ENCODE measurements around the gene PNPLA5.

The PNPLA5 gene

DNA sequence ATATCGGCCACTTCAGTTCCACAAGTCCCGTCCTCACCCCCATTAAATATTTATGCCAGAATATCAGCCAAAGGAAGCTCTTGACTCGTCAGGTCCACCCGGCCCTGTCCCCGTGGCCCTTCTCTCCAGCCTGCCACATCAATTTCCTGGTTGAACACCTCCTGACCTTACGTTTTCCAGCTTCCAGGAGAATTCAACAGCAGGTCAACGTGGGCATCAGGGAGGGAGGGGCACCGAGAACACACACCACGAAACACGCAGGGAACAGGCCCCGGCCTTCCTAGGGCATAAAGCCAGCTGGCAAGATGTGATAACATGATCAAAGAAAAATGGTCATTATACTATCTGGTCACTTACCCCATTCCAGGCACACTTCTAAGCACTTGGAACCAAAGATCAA, 44.8 kb downstream of the PNPLA5 start:
- H3K27ac ChIP-seq (ENCODE audit: low read depth, low read length, severe bottlenecking), result no peak overlapping the region
- no peaks in the 10 kb centered on the region for H3K36me3 ChIP-seq (ENCODE audit: control insufficient read depth, insufficient read depth, low read length)
- WGBS, 2 experiments (ENCODE audit: insufficient coverage in 2 of 2), result 97 to 98% methylated on average over 9 to 11 of the region's 11 CpGs
- no peaks in the 10 kb centered on the region for H3K9me3 ChIP-seq (ENCODE audit: control insufficient read depth, low read length)
- no peaks in the 10 kb centered on the region for H3K4me1 ChIP-seq (ENCODE audit: control insufficient read depth, insufficient read depth, low read length, poor library complexity, severe bottlenecking)
- H3K4me3 ChIP-seq (ENCODE audit: extremely low read depth, insufficient read depth, low read length, poor library complexity, severe bottlenecking), result no peak overlapping the region

GRCh38 chr22:43845981-43846380, 45.8 kb downstream of the PNPLA5 start:
- H3K27ac ChIP-seq (ENCODE audit: low read depth, low read length, severe bottlenecking), result no peak overlapping the region
- no peaks in the 10 kb centered on the region for H3K9me3 ChIP-seq (ENCODE audit: control insufficient read depth, low read length)
- no peak overlapping the region for H3K4me3 ChIP-seq (ENCODE audit: extremely low read depth, insufficient read depth, low read length, poor library complexity, severe bottlenecking)
- H3K4me1 ChIP-seq (ENCODE audit: control insufficient read depth, insufficient read depth, low read length, poor library complexity, severe bottlenecking), result no peaks in the 10 kb centered on the region
- H3K36me3 ChIP-seq (ENCODE audit: control insufficient read depth, insufficient read depth, low read length), result no peaks in the 10 kb centered on the region
- 79 to 84% methylated on average over 11 of the region's 11 CpGs for WGBS, 2 experiments (ENCODE audit: insufficient coverage in 2 of 2)

GRCh38 chr22:43844560-43845545, 47.0 kb downstream of the PNPLA5 start:
- 90% methylated on average over 30 to 31 of the region's 31 CpGs for WGBS, 2 experiments (ENCODE audit: insufficient coverage in 2 of 2)
- H3K4me3 ChIP-seq (ENCODE audit: extremely low read depth, insufficient read depth, low read length, poor library complexity, severe bottlenecking), result no peak overlapping the region
- H3K36me3 ChIP-seq (ENCODE audit: control insufficient read depth, insufficient read depth, low read length), result no peaks in the 10 kb centered on the region
- no peak overlapping the region for H3K27ac ChIP-seq (ENCODE audit: low read depth, low read length, severe bottlenecking)
- no peaks in the 10 kb centered on the region for H3K4me1 ChIP-seq (ENCODE audit: control insufficient read depth, insufficient read depth, low read length, poor library complexity, severe bottlenecking)
- no peaks in the 10 kb centered on the region for H3K9me3 ChIP-seq (ENCODE audit: control insufficient read depth, low read length)

GRCh38 chr22:43843783-43844530, 47.9 kb downstream of the PNPLA5 start:
- Histone ChIP-seq H3K36me3 (ENCODE audit: control insufficient read depth, insufficient read depth, low read length) (no peaks in the 10 kb centered on the region), H3K4me1 (ENCODE audit: control insufficient read depth, insufficient read depth, low read length, poor library complexity, severe bottlenecking) (no peaks in the 10 kb centered on the region), H3K4me3 (ENCODE audit: extremely low read depth, insufficient read depth, low read length, poor library complexity, severe bottlenecking) (no peak overlapping the region), H3K27ac (ENCODE audit: low read depth, low read length, severe bottlenecking) (no peak overlapping the region), H3K9me3 (ENCODE audit: control insufficient read depth, low read length) (no peaks in the 10 kb centered on the region)
- 92 to 93% methylated on average over 15 to 16 of the region's 21 CpGs for WGBS, 2 experiments (ENCODE audit: insufficient coverage in 2 of 2)

- H3K27ac ChIP-seq (ENCODE audit: low read depth, low read length, severe bottlenecking), result no peak overlapping the region
- H3K9me3 ChIP-seq (ENCODE audit: control insufficient read depth, low read length), result no peaks in the 10 kb centered on the region
- H3K4me3 ChIP-seq (ENCODE audit: extremely low read depth, insufficient read depth, low read length, poor library complexity, severe bottlenecking), result no peak overlapping the region
- WGBS, 2 experiments (ENCODE audit: insufficient coverage in 2 of 2), result 95 to 96% methylated on average over 14 to 21 of the region's 21 CpGs
- no peaks in the 10 kb centered on the region for H3K36me3 ChIP-seq (ENCODE audit: control insufficient read depth, insufficient read depth, low read length)
- no peaks in the 10 kb centered on the region for H3K4me1 ChIP-seq (ENCODE audit: control insufficient read depth, insufficient read depth, low read length, poor library complexity, severe bottlenecking)
Measured at GRCh38 chr22:43841742-43842141, 50.1 kb downstream of the PNPLA5 start.

DNA sequence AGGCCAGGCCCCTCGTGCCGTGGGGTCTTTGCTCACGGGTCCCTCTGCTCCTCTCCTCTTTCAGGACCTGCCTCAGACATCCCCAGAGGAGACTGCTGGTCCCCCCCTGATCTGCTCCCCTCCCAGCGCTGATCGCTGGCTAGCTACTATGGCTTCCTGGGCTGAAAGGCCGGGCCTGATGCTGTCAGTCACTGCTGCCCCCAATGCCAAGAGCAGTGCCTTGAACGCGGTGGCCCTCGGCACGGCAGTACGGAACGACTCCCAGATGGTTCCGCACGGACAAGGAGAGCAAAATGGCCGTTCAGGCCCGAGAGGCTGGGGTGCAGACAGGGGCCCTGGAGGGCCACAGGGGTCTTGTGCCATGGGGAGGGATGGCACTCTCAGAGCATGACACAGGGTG, 51.0 kb downstream of the PNPLA5 start:
- H3K27ac ChIP-seq (ENCODE audit: low read depth, low read length, severe bottlenecking), result no peak overlapping the region
- H3K36me3 ChIP-seq (ENCODE audit: control insufficient read depth, insufficient read depth, low read length), result no peaks in the 10 kb centered on the region
- H3K4me3 ChIP-seq (ENCODE audit: extremely low read depth, insufficient read depth, low read length, poor library complexity, severe bottlenecking), result no peak overlapping the region
- H3K4me1 ChIP-seq (ENCODE audit: control insufficient read depth, insufficient read depth, low read length, poor library complexity, severe bottlenecking), result no peaks in the 10 kb centered on the region
- 92 to 94% methylated on average over 12 to 16 of the region's 16 CpGs for WGBS, 2 experiments (ENCODE audit: insufficient coverage in 2 of 2)
- no peaks in the 10 kb centered on the region for H3K9me3 ChIP-seq (ENCODE audit: control insufficient read depth, low read length)

DNA sequence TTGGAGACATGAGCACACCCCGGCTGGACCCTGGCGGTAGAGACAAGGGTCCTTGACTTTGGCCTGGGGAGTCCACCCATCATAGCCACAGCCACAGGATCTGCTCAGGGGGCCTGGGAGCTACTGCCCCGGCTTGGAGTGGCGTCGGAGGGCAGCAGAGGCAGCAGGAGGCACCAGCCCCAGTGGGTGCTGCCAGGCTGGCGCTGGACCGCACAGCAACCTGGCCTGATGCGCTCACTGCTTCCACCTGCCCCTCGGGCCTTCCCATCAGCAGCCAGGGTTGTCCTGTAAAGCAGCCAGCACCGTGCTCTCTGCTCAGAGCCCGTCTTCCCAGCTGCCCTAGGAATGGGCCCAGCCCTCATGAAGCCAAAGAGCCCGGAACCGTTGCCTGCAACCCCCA, 51.4 kb downstream of the PNPLA5 start:
- no peak overlapping the region for H3K27ac ChIP-seq (ENCODE audit: low read depth, low read length, severe bottlenecking)
- WGBS, 2 experiments (ENCODE audit: insufficient coverage in 2 of 2), result 87 to 91% methylated on average over 11 to 13 of the region's 13 CpGs

DNA sequence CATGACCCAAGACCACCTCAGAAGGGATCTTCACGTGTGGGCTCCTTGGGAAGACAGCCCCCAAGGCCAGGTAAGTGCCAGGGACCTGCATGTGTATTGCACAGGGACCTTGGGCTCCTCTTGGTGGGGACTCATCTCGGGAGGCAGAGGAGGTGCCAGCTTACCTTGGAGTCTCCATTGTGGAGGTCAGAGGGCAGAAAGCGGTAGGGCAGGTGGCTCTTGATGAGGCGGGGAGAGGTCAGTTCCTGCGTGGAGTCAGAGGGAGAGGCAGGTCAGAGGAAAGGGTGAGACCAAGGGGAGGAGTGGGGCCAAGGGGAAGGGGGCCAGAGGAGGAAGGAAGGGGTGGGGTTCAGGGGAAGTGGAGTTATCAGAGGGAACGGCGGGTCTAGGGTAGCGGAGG, 52.0 kb downstream of the PNPLA5 start:
- no peak overlapping the region for H3K27ac ChIP-seq (ENCODE audit: low read depth, low read length, severe bottlenecking)
- H3K4me1 ChIP-seq (ENCODE audit: control insufficient read depth, insufficient read depth, low read length, poor library complexity, severe bottlenecking), result no peaks in the 10 kb centered on the region
- no peaks in the 10 kb centered on the region for H3K36me3 ChIP-seq (ENCODE audit: control insufficient read depth, insufficient read depth, low read length)
- H3K4me3 ChIP-seq (ENCODE audit: extremely low read depth, insufficient read depth, low read length, poor library complexity, severe bottlenecking), result no peak overlapping the region
- no peaks in the 10 kb centered on the region for H3K9me3 ChIP-seq (ENCODE audit: control insufficient read depth, low read length)
- WGBS, 2 experiments (ENCODE audit: insufficient coverage in 2 of 2), result 83 to 94% methylated on average over 3 to 6 of the region's 8 CpGs

More for the DNA sequence above, 51.4 kb downstream of the PNPLA5 start:
- H3K36me3 ChIP-seq (ENCODE audit: control insufficient read depth, insufficient read depth, low read length), result no peaks in the 10 kb centered on the region
- H3K9me3 ChIP-seq (ENCODE audit: control insufficient read depth, low read length), result no peaks in the 10 kb centered on the region
- no peak overlapping the region for H3K4me3 ChIP-seq (ENCODE audit: extremely low read depth, insufficient read depth, low read length, poor library complexity, severe bottlenecking)
- H3K4me1 ChIP-seq (ENCODE audit: control insufficient read depth, insufficient read depth, low read length, poor library complexity, severe bottlenecking), result no peaks in the 10 kb centered on the region

GRCh38 chr22:43838571-43839307, 53.1 kb downstream of the PNPLA5 start:
- no peaks in the 10 kb centered on the region for H3K4me1 ChIP-seq (ENCODE audit: control insufficient read depth, insufficient read depth, low read length, poor library complexity, severe bottlenecking)
- 92 to 96% methylated on average over 25 of the region's 25 CpGs for WGBS, 2 experiments (ENCODE audit: insufficient coverage in 2 of 2)
- H3K9me3 ChIP-seq (ENCODE audit: control insufficient read depth, low read length), result no peaks in the 10 kb centered on the region
- H3K4me3 ChIP-seq (ENCODE audit: extremely low read depth, insufficient read depth, low read length, poor library complexity, severe bottlenecking), result no peak overlapping the region
- H3K36me3 ChIP-seq (ENCODE audit: control insufficient read depth, insufficient read depth, low read length), result no peaks in the 10 kb centered on the region
- H3K27ac ChIP-seq (ENCODE audit: low read depth, low read length, severe bottlenecking), result no peak overlapping the region

GRCh38 chr22:43838161-43838560, 53.7 kb downstream of the PNPLA5 start:
- Histone ChIP-seq H3K27ac (ENCODE audit: low read depth, low read length, severe bottlenecking) (no peak overlapping the region), H3K4me1 (ENCODE audit: control insufficient read depth, insufficient read depth, low read length, poor library complexity, severe bottlenecking) (no peaks in the 10 kb centered on the region), H3K4me3 (ENCODE audit: extremely low read depth, insufficient read depth, low read length, poor library complexity, severe bottlenecking) (no peak overlapping the region), H3K36me3 (ENCODE audit: control insufficient read depth, insufficient read depth, low read length) (no peaks in the 10 kb centered on the region), H3K9me3 (ENCODE audit: control insufficient read depth, low read length) (no peaks in the 10 kb centered on the region)
- WGBS, 2 experiments (ENCODE audit: insufficient coverage in 2 of 2), result 96 to 97% methylated on average over 10 of the region's 10 CpGs
